Right ventricle myocardium inferior (tissue), 1 donor: Measurements from ENCODE around the gene CTIF. TPM values are rescaled to one million over a fixed set of nuclear protein-coding genes. Genes with fewer than 3 reads are reported as not detected.

Source experiments
- ATAC-seq: fragments of 200-7000 bp; cut with Tn5 transposase; one replicate; pipeline ENCODE4 v1.9.1; 2020; ENCODE audit warnings: mild to moderate bottlenecking, moderate library complexity
- DNase-seq: peaks from one replicate; pipeline ENCODE4 v3.0.0; 2021; ENCODE audit errors: missing footprints
- intact Hi-C: fragments of 100-400 bp; cut with DNase I; formaldehyde crosslinking; loops from one replicate; pipeline ENCODE4 v1.11.0; 2022
- total RNA-seq: library from RNA; stranded (reverse); fragmentation: NEBNext Ultra II Directional; extraction: Animal tissue kit (Norgen Biotek cat#: 25700); gene quantifications from one replicate; pipeline ENCODE4 v1.2.1, GENCODE V29; 2021
- donor health status: DM: no; HTN: yes; CAD: no; lungs with severe emphysema.

The CTIF gene
- total RNA-seq, 1 donor from 2014 or later = 74.0 TPM

- intact Hi-C loops = no loop called here
- DNase-seq (no peak), ATAC-seq (no peak)
Observed at GRCh38 chr18:48629730-48630324, 91.0 kb downstream of the CTIF start.

DNA sequence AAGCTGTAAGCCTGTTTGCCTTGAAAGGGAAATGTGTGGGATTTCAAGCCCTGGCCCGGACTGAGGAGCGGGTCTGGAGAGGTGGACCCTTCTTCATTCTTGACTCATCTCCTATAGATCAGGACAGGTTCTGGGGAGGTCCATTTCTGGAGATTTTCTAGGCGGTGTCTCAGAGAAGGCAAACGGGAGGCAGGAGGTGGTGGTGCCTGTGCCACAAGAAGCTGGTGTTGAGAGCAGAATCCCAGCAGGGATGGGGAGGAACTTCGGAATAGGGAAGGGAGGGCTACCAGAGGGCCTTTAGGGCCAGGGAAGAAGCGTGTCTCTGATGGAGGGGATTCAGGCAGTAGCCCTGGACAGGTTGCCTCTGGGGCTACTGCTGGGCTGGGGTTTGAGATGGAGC is 93.0 kb downstream of the CTIF start:
- DNase-seq = no peak
- no peak for ATAC-seq
- intact Hi-C loops = no loop called here

GRCh38 chr18:48632676-48633257 is 93.9 kb downstream of the CTIF start:
- ATAC-seq (no peak), DNase-seq (no peak)
- intact Hi-C loops = no loop called here

GRCh38 chr18:48634491-48634890 is 95.7 kb downstream of the CTIF start:
- ATAC-seq (no peak), DNase-seq (no peak)
- intact Hi-C loops = no loop called here

DNA sequence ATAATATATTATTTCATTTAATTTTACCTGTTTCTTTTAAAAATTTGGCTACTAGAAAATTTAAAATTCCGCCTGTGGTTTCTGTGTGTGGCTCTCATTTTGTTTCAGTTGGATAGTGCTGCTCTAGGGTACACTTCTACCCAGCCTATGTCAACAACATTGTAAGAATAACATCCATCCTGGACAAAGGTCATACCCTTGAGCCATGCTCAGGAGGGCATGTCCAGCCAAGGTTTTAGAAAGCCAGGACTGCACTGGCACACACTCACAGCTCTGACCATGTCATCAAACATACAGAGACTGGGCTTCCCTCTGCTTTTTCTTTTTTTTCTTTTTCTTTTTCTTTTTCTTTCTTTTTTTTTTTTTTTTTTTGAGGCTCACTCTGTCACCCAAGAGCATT is 96.1 kb downstream of the CTIF start:
- DNase-seq = no peak
- intact Hi-C loops = no loop called here
- ATAC-seq = peak; percentile 48

DNA sequence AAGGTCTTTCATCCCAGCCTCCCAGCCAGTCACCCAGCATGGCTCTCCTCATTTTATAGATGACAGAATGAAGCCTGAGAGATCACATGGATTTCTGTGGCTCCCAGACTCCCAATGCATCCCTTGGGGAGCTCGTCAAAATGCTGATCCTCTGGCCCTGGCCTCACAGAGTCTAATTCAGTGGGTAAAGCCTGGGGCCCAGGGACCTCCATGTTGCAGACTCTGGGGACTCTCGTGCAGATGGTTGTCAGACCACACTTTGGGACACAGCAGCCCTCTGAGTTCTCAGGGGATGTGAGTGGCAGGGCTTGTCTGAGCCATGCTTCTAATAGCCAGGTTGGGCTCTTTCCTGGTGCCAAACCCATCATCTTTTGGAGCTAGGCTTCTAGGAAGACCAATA is 97.0 kb downstream of the CTIF start:
- DNase-seq = no peak
- intact Hi-C loops = no loop called here
- no peak for ATAC-seq

GRCh38 chr18:48636436-48636835 is 97.6 kb downstream of the CTIF start:
- DNase-seq (no peak), ATAC-seq (no peak)
- intact Hi-C loops = no loop called here

GRCh38 chr18:48637081-48637990 is 98.5 kb downstream of the CTIF start:
- intact Hi-C loops = no loop called here
- DNase-seq (no peak), ATAC-seq (no peak)

GRCh38 chr18:48638451-48638850 is 99.6 kb downstream of the CTIF start:
- DNase-seq = no peak
- intact Hi-C loops = no loop called here
- no peak for ATAC-seq

DNA sequence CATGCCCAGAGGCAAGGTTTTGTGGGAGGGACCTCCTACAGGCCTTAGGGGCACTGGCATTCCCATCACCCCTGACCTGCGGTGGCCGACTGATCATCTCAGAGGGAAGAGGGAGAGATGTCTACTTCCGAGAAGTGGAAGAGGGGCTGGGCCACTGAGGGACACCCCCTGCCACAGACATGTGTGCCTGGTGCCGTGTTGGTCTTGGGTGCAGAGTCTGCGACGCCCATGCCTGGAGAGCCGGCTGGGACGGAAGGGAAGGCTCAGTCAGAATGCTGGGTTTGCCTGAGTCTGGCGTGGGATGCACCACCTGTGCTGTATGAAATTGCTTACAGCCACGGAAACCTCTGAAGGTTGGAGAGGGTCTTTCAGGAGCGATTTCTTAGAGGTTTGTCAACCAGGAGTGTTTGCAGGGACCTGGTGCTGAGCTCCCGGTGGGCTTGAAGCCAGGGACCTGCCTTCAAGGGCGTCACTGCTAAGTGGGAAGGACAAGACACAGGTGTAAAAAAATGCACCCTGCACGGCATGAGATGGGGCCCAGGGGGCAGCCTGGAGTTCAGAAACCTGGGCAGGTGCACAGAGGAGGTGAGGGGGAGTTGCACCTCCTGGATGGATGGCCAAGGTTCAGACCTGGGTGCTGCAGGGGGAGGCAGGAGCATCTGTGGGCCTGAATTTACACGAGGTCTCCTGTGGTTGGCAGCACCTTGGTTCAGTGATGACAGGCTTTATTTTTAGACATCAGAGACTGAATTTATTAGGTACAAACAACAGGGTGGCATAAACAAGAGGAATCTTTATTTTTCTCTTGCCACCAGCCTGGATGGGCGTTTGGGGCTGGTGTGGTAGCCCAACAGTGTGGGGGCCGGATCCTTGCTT is 100.3 kb downstream of the CTIF start:
- intact Hi-C loops = no loop called here
- DNase-seq = no peak
- no peak for ATAC-seq

GRCh38 chr18:48639772-48640432 is 101.1 kb downstream of the CTIF start:
- ATAC-seq = no peak
- intact Hi-C loops = no loop called here

DNA sequence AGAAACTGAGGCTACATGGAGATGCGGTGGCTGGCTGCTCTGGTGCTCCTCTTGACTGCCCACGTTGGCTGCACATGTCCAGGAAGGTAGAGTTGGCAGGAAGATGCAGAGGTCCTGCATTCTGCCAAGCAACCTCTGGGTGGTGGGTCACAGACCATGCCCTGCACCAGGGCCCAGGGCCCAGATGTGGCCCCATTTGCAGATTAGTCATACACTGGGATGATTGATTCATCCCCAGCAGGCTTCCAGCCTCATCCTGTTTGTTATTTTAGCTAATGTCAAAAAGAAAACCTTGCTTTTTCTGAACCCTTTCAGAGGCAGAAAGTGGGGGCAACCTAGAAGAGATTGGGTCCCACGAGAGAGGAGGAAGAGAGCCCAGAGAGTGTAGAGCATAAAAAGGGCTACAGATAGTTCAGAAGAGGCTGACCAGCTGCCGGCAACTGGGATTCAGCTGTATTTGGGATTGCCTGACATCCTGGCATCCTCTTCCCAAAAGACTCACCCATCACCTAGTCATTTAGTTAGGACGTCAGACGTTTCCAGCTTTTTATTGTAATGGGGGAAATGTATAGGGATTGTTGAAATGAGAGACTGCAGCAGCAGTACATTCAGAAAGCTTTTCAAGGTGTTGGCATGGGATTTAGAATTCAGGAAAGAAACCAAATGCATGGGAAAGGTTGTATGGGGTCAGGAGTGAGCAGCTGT is 101.9 kb downstream of the CTIF start:
- intact Hi-C loops = no loop called here

More at GRCh38 chr18:48639772-48640432, 101.1 kb downstream of the CTIF start:
- DNase-seq = no peak

GRCh38 chr18:48641981-48642380 is 103.2 kb downstream of the CTIF start:
- no peak for ATAC-seq
- intact Hi-C loops = no loop called here
- DNase-seq = no peak

More for the DNA sequence above, 101.9 kb downstream of the CTIF start:
- DNase-seq (no peak), ATAC-seq (no peak)

- intact Hi-C loops = no loop called here
- no peak for ATAC-seq
- no peak for DNase-seq
Observed at GRCh38 chr18:48642503-48642902, 103.7 kb downstream of the CTIF start.

DNA sequence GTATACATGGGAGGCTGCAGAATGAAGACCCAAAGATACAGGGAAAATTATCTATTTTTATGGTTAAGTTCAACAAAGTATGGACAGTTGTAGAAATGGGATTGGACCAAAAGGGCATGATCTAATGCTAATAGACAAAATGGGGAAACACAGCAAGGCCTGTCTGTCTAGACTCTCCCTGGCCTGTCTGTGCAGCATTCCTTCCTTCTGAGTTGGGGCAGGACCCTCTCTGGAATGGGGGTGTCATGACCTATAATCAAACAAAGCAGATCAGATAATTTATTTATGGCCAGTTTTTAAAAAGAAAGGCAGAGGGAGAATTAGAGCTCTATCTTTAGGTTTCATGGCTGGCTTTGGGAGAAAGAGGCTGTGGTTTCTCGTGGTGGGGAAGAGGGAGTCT is 104.4 kb downstream of the CTIF start:
- intact Hi-C loops = no loop called here
- no peak for ATAC-seq
- no peak for DNase-seq

- ATAC-seq (no peak), DNase-seq (no peak)
- intact Hi-C loops = no loop called here
Observed at GRCh38 chr18:48644029-48644428, 105.2 kb downstream of the CTIF start.

DNA sequence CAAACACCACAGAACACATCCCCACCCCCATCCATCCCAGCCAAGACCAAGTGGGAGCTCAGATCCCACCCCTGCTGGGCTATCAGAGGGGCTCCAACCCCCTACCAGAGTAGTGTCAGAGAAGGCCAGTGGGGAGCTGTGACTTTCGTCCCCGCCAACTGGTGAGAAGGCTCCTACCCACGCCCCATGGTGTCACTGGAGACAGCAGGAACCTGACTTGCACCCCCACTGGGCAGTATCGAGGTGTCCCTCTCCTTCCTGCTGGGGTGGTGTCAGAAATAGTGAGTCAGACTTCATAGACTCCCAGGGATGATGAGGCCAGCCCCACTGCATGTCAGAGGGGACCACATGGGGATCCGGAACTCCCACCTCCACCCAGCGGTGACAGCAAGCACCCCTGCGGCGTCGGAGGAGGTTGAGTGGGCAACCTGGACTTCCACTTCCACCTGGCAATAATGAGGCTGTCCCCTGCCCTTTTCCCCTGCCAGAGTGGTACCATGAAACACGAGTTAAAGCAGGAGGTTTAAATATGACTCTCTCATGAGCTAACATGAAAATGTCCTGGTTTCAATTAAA is 106.7 kb downstream of the CTIF start:
- ATAC-seq (no peak), DNase-seq (no peak)
- intact Hi-C loops = no loop called here

- intact Hi-C loops = no loop called here
- DNase-seq (no peak), ATAC-seq (no peak)
Observed at GRCh38 chr18:48646976-48647375, 108.1 kb downstream of the CTIF start.
